KMS-11 (cell line): ENCODE data around the gene IL1RAPL1.

ENCODE experiments used
- H2AFZ ChIP-seq: fragments of 200-600 bp; sonication (generic); 2 replicates; pipeline ENCODE4 v1.6.1; 2016; ENCODE audit warnings: antibody characterized with exemption, mixed run types, low read depth
- H3K27ac ChIP-seq: fragments of 200-600 bp; sonication (generic); 2 replicates; pipeline ENCODE4 v1.6.1; 2016; ENCODE audit warnings: mild to moderate bottlenecking, mixed run types
- H3K27me3 ChIP-seq: fragments of 200-600 bp; sonication (generic); 2 replicates; pipeline ENCODE4 v1.6.1; 2017; ENCODE audit warnings: mild to moderate bottlenecking, low read depth, mixed run types, moderate library complexity; ENCODE audit not compliant: insufficient read depth
- H3K36me3 ChIP-seq: fragments of 200-600 bp; sonication (generic); 2 replicates; pipeline ENCODE4 v1.6.1; 2017; ENCODE audit warnings: mild to moderate bottlenecking, mixed run types; ENCODE audit not compliant: insufficient read depth
- H3K4me1 ChIP-seq: fragments of 200-600 bp; sonication (generic); 2 replicates; pipeline ENCODE4 v1.6.1; 2016; ENCODE audit warnings: mild to moderate bottlenecking, low read depth, mixed run types; ENCODE audit not compliant: poor library complexity, severe bottlenecking
- H3K4me2 ChIP-seq: fragments of 200-600 bp; sonication (generic); 2 replicates; pipeline ENCODE4 v1.7.0; 2016; ENCODE audit warnings: mild to moderate bottlenecking, mixed run types
- H3K4me3 ChIP-seq: fragments of 200-600 bp; sonication (generic); IDR thresholded peaks from 2 replicates; pipeline ENCODE4 v1.6.1; 2017; ENCODE audit warnings: low read depth, low read length, mixed read lengths; ENCODE audit not compliant: insufficient read depth
- H3K79me2 ChIP-seq: fragments of 200-600 bp; sonication (generic); 2 replicates; pipeline ENCODE4 v1.6.1; 2016; ENCODE audit warnings: low read depth, mixed run types; ENCODE audit not compliant: insufficient read depth
- H3K9ac ChIP-seq: fragments of 200-600 bp; sonication (generic); 2 replicates; pipeline ENCODE4 v1.6.1; 2016; ENCODE audit warnings: mild to moderate bottlenecking, mixed run types
- H4K20me1 ChIP-seq: fragments of 200-600 bp; sonication (generic); 2 replicates; pipeline ENCODE4 v1.6.1; 2016; ENCODE audit warnings: mild to moderate bottlenecking, mixed run types; ENCODE audit not compliant: insufficient read depth
- TF ChIP-seq, protein P1 (sequence below): fragments of 200-600 bp; sonication (generic); conservative IDR thresholded peaks from 2 replicates; pipeline ENCODE4 v1.6.1; 2017; ENCODE audit warnings: low read depth, mild to moderate bottlenecking, antibody characterized with exemption, low read length, moderate library complexity, mixed read lengths

The IL1RAPL1 gene

DNA sequence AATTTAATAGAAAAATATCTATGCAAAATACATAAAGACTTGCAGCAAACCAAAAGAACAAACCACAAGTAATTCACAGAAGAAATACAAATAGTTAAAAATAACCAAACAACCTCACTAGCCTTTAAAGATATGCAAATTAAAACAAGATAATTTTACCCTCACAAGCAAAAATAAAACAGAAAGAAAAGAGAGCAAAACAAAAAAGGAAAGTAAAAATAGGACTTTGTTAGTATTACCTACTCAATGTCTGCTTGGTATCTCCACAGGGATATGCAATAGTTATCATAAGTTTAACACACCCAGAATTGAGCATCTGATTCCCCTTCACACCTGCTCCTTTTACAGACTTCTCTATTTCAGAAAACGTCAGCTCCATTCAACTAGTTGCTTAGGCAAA lies 890.6 kb downstream of the IL1RAPL1 start:
- H3K36me3 ChIP-seq = no peaks in the 10 kb centered on the region
- TF ChIP-seq, protein P1, sequence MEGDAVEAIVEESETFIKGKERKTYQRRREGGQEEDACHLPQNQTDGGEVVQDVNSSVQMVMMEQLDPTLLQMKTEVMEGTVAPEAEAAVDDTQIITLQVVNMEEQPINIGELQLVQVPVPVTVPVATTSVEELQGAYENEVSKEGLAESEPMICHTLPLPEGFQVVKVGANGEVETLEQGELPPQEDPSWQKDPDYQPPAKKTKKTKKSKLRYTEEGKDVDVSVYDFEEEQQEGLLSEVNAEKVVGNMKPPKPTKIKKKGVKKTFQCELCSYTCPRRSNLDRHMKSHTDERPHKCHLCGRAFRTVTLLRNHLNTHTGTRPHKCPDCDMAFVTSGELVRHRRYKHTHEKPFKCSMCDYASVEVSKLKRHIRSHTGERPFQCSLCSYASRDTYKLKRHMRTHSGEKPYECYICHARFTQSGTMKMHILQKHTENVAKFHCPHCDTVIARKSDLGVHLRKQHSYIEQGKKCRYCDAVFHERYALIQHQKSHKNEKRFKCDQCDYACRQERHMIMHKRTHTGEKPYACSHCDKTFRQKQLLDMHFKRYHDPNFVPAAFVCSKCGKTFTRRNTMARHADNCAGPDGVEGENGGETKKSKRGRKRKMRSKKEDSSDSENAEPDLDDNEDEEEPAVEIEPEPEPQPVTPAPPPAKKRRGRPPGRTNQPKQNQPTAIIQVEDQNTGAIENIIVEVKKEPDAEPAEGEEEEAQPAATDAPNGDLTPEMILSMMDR = no peak
- no peak overlapping the region for H3K9ac ChIP-seq
- H3K4me2 ChIP-seq = peak overlapping the region; percentile 17; the same call in 1 of the 2 replicates
- no peaks in the 10 kb centered on the region for H3K27me3 ChIP-seq
- no peaks in the 10 kb centered on the region for H4K20me1 ChIP-seq
- H2AFZ ChIP-seq = peak overlapping the region; percentile 71; the same call in 1 of the 2 replicates
- peaks cover 3% of the 10 kb centered on the region for H3K4me1 ChIP-seq
- no peak overlapping the region for H3K27ac ChIP-seq
- no peaks in the 10 kb centered on the region for H3K79me2 ChIP-seq
- H3K4me3 ChIP-seq = no peak overlapping the region

DNA sequence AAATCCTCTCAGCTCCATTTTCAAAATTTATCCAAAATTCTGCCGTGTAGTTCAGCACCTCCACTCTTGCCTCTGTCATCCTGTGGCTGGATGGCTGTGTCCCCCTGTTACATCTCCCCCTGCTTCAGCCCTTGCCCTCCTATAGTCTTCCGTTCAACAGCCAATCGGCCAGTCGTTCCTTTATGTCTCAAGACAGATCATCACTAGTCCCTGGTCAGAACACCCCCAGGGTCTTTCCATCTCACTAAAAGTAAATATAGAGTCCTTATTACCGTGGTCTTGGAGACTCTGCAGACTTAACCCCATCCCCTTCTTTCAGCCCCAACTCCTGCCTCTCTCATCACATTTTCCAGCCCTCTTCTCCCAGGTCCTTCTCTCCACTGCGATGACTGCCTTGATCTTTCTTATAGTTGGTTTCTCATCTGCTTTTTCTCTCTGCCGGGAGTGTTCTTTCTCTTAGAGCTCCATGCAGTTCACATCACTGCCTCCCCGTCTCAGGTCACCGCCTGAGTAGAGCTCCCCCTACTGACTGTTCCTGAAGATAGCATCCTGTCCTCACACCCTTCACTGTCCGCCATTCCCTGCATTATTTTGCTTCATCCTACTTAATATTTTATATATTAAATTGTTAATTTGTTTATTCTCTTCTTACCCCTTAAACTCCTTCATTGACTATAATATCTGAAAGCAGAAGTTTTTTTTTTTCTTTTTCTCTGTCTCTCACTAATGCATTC lies 891.3 kb downstream of the IL1RAPL1 start:
- peak overlapping the region; percentile 17; the same call in 1 of the 2 replicates for H3K4me2 ChIP-seq
- H2AFZ ChIP-seq = peak overlapping the region; percentile 71; the same call in 1 of the 2 replicates
- TF ChIP-seq, protein P1 = peak; percentile 54; the same call in 1 of the 2 replicates
- H3K27ac ChIP-seq = no peak overlapping the region
- no peak overlapping the region for H3K4me3 ChIP-seq
- H3K79me2 ChIP-seq = no peaks in the 10 kb centered on the region
- peaks cover 3% of the 10 kb centered on the region for H3K4me1 ChIP-seq
- H3K36me3 ChIP-seq = no peaks in the 10 kb centered on the region
- H3K27me3 ChIP-seq = no peaks in the 10 kb centered on the region
- H4K20me1 ChIP-seq = no peaks in the 10 kb centered on the region
- H3K9ac ChIP-seq = no peak overlapping the region

DNA sequence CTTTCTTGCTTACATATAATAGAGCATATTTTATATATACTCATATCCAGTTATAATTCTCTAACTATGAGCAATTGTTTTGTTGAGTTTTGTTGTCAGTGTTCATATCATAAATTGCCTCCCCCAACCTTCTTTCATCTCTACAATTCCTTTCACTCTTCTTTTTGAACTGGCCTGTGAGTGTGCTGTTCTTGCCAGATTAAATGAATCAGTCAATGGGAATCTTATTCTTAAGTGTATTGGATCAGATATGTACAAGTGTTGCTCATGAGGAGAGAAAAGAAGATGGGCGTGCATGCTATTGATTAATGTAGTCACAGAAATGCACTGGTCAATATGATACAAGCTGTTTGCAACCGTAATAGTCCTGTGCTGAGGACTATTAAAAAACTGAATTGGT lies 900.0 kb downstream of the IL1RAPL1 start:
- H4K20me1 ChIP-seq = no peaks in the 10 kb centered on the region
- no peak overlapping the region for H3K27ac ChIP-seq
- no peak overlapping the region for H2AFZ ChIP-seq
- no peaks in the 10 kb centered on the region for H3K79me2 ChIP-seq
- no peak overlapping the region for H3K4me2 ChIP-seq
- no peaks in the 10 kb centered on the region for H3K27me3 ChIP-seq
- no peaks in the 10 kb centered on the region for H3K36me3 ChIP-seq
- no peak overlapping the region for H3K4me3 ChIP-seq
- peaks cover 14% of the 10 kb centered on the region for H3K4me1 ChIP-seq
- TF ChIP-seq, protein P1 = no peak
- H3K9ac ChIP-seq = no peak overlapping the region

DNA sequence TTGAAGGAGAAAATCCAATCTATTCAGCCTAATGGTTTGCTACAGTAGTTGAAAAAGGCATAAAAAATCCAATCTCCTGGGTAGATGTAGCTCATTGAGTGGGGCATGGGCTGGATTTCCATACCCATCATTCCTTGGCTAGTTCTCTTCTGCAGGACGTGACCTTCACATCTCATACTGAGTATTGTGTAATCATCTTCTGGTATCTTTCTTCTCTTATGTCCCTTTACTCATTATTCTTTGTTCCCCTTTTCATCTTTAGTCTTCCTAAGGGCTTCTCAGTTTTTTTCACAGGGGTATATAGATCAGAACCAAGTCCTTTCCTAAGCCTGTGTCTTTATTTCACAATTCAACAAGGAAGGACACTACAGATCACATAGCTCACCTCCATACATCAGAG lies 900.5 kb downstream of the IL1RAPL1 start:
- Histone ChIP-seq H4K20me1 (no peaks in the 10 kb centered on the region), H3K27ac (no peak overlapping the region), H3K27me3 (no peaks in the 10 kb centered on the region), H2AFZ (no peak overlapping the region), H3K4me3 (no peak overlapping the region), H3K79me2 (no peaks in the 10 kb centered on the region), H3K4me2 (no peak overlapping the region), H3K4me1 (peaks cover 14% of the 10 kb centered on the region), H3K9ac (no peak overlapping the region), H3K36me3 (no peaks in the 10 kb centered on the region)
- TF ChIP-seq, protein P1 = no peak
